ENCODE measurements around the gene ATP6V1G2.

GRCh38 chr6:31502586-31502985 is 43.8 kb downstream of the ATP6V1G2 start:
- TF ChIP-seq CTCF (IDR thresholded peaks at IDR 0.05): no peak
- no peak for TF ChIP-seq POLR2A (IDR thresholded peaks at IDR 0.05)
